IMR-90 (cell line): Measurements from ENCODE around the gene GALNT13. TPM values are rescaled to one million over a fixed set of nuclear protein-coding genes. Genes with fewer than 3 reads are reported as not detected.

Source experiments
- ATAC-seq: fragments of 200-7000 bp; cut with Tn5 transposase; 2 replicates; pipeline ENCODE4 v1.9.1; 2020; ENCODE audit warnings: low read depth, mild to moderate bottlenecking, moderate library complexity
- BruUV-seq: library from RNA; stranded (reverse); fragments of 400-500 nt; replicated peaks from 2 replicates; lab custom pipeline; 2021; lab: Mats Ljungman, UMichigan
- CTCF ChIA-PET: fragments of 300-600 bp; formaldehyde crosslinking; extraction: SDS; loops from one replicate; lab custom pipeline; 2021; ENCODE audit warnings: antibody characterized with exemption; lab: Yijun Ruan, JAX
- POLR2A ChIA-PET: fragments of 300-600 bp; sonication (Branson Sonifier 250); formaldehyde crosslinking; loops from one replicate; lab custom pipeline; 2022; ENCODE audit warnings: antibody characterized with exemption; ENCODE audit not compliant: unreplicated experiment; lab: Charles Lee
- DNase-seq: peaks from one replicate; pipeline ENCODE4 v3.0.0; 2013
- H2AFZ ChIP-seq: replicated peaks from 2 replicates; pipeline ENCODE3; 2013; ENCODE audit warnings: low read length, mild to moderate bottlenecking; ENCODE audit not compliant: poor library complexity
- H2AK5ac ChIP-seq: 2 replicates; pipeline ENCODE4 v1.6.1; 2013; ENCODE audit warnings: low read depth, low read length, inconsistent platforms
- H2AK9ac ChIP-seq: replicated peaks from 2 replicates; pipeline ENCODE3; 2013; ENCODE audit warnings: mild to moderate bottlenecking, low read depth, low read length, moderate library complexity; ENCODE audit not compliant: poor library complexity
- H2BK120ac ChIP-seq: 2 replicates; pipeline ENCODE4 v1.6.1; 2013; ENCODE audit warnings: low read depth, low read length, inconsistent platforms
- H2BK15ac ChIP-seq: 3 replicates; pipeline ENCODE4 v1.6.1; 2013; ENCODE audit warnings: low read depth, low read length, inconsistent platforms
- H2BK20ac ChIP-seq: 2 replicates; pipeline ENCODE4 v1.6.1; 2013; ENCODE audit warnings: low read depth, mild to moderate bottlenecking, inconsistent platforms, low read length, moderate library complexity
- H2BK5ac ChIP-seq: 2 replicates; pipeline ENCODE4 v1.6.1; 2013; ENCODE audit warnings: mild to moderate bottlenecking, low read depth, low read length, inconsistent platforms; ENCODE audit not compliant: poor library complexity, severe bottlenecking
- H3K14ac ChIP-seq: replicated peaks from 2 replicates; pipeline ENCODE4 v1.6.1; 2013; ENCODE audit warnings: low read depth, low read length, inconsistent platforms
- H3K18ac ChIP-seq: 2 replicates; pipeline ENCODE4 v1.6.1; 2013; ENCODE audit warnings: low read depth, low read length, control low read depth
- H3K23ac ChIP-seq: 2 replicates; pipeline ENCODE4 v1.6.1; 2013; ENCODE audit warnings: low read depth, low read length, inconsistent platforms
- H3K27ac ChIP-seq: 2 replicates; pipeline ENCODE4 v1.5.1; 2013; ENCODE audit warnings: mild to moderate bottlenecking, control low read depth, low read length; ENCODE audit not compliant: insufficient read depth
- H3K27me3 ChIP-seq: 2 replicates; pipeline ENCODE4 v1.6.1; 2013; ENCODE audit warnings: low read length; ENCODE audit not compliant: control insufficient read depth, insufficient read depth
- H3K36me3 ChIP-seq: 2 replicates; pipeline ENCODE4 v1.6.1; 2013; ENCODE audit warnings: low read length, mixed read lengths; ENCODE audit not compliant: control insufficient read depth, insufficient read depth
- H3K4ac ChIP-seq: 2 replicates; pipeline ENCODE4 v1.6.1; 2013; ENCODE audit warnings: low read depth, low read length, inconsistent platforms
- H3K4me1 ChIP-seq: 2 replicates; pipeline ENCODE4 v1.6.1; 2013; ENCODE audit warnings: low read length, mixed read lengths; ENCODE audit not compliant: control insufficient read depth, insufficient read depth
- H3K4me2 ChIP-seq: 2 replicates; pipeline ENCODE4 v1.6.1; 2013; ENCODE audit warnings: low read depth, mild to moderate bottlenecking, control low read depth, low read length, moderate library complexity
- H3K4me3 ChIP-seq: 2 replicates; pipeline ENCODE4 v1.5.1; 2013; ENCODE audit warnings: low read depth, mild to moderate bottlenecking, control low read depth, low read length, moderate library complexity; ENCODE audit not compliant: insufficient read depth
- H3K56ac ChIP-seq: 2 replicates; pipeline ENCODE4 v1.6.1; 2013; ENCODE audit warnings: low read length, inconsistent platforms; ENCODE audit not compliant: insufficient read depth; ENCODE audit errors: extremely low read depth
- H3K79me1 ChIP-seq, 2 experiments: 2 replicates each; pipeline ENCODE4 v1.6.1; 2013; ENCODE audit warnings: low read length in 2 of 2, inconsistent platforms in 1 of 2, low read depth in 1 of 2
- H3K9ac ChIP-seq: 2 replicates; pipeline ENCODE4 v1.6.1; 2013; ENCODE audit warnings: low read depth, low read length, control low read depth
- H3K9me1 ChIP-seq: 2 replicates; pipeline ENCODE4 v1.6.1; 2013; ENCODE audit warnings: low read length, inconsistent platforms; ENCODE audit not compliant: insufficient read depth
- H3K9me3 ChIP-seq: 2 replicates; pipeline ENCODE4 v1.6.1; 2013; ENCODE audit warnings: low read length; ENCODE audit not compliant: control insufficient read depth, insufficient read depth
- H4K20me1 ChIP-seq: 2 replicates; pipeline ENCODE4 v1.6.1; 2013; ENCODE audit warnings: low read length, inconsistent platforms; ENCODE audit not compliant: insufficient read depth
- H4K5ac ChIP-seq: 2 replicates; pipeline ENCODE4 v1.6.1; 2013; ENCODE audit warnings: mild to moderate bottlenecking, low read depth, low read length, control low read depth
- H4K8ac ChIP-seq, 2 experiments: 2 replicates each; pipeline ENCODE4 v1.6.1; 2013; ENCODE audit warnings: low read depth in 2 of 2, low read length in 2 of 2, control low read depth in 1 of 2, inconsistent platforms in 1 of 2
- H4K91ac ChIP-seq: 2 replicates; pipeline ENCODE4 v1.6.1; 2013; ENCODE audit warnings: low read depth, low read length, inconsistent platforms; ENCODE audit not compliant: insufficient read depth
- BHLHE40 ChIP-seq: fragments of 150-350 bp; IDR thresholded peaks from 2 replicates; pipeline ENCODE4 v1.6.1; 2016; ENCODE audit warnings: mild to moderate bottlenecking, low read depth, low read length
- CEBPB ChIP-seq: IDR thresholded peaks from 2 replicates; pipeline ENCODE4 v1.6.1; 2012; ENCODE audit warnings: low read depth, low read length, improper control_type of control experiment
- CHD1 ChIP-seq: IDR thresholded peaks from 2 replicates; pipeline ENCODE4 v1.6.1; 2012; ENCODE audit warnings: low read depth, low read length, improper control_type of control experiment
- CTCF ChIP-seq: conservative IDR thresholded peaks from 2 replicates; pipeline ENCODE4 v1.5.1; 2012; ENCODE audit warnings: mild to moderate bottlenecking, low read depth, low read length, improper control_type of control experiment
- ELK1 ChIP-seq: fragments of 150-350 bp; IDR thresholded peaks from 2 replicates; pipeline ENCODE4 v1.6.1; 2016; ENCODE audit warnings: low read depth, mild to moderate bottlenecking, low read length, moderate library complexity, borderline replicate concordance
- FOS ChIP-seq: fragments of 150-350 bp; IDR thresholded peaks from 2 replicates; pipeline ENCODE4 v1.6.1; 2016; ENCODE audit warnings: low read depth, low read length
- MAFK ChIP-seq: IDR thresholded peaks from 2 replicates; pipeline ENCODE4 v1.6.1; 2012; ENCODE audit warnings: low read depth, low read length, improper control_type of control experiment
- MAZ ChIP-seq: IDR thresholded peaks from 2 replicates; pipeline ENCODE4 v1.6.1; 2012; ENCODE audit warnings: low read depth, mild to moderate bottlenecking, low read length, improper control_type of control experiment, moderate library complexity, borderline replicate concordance
- MXI1 ChIP-seq: IDR thresholded peaks from 2 replicates; pipeline ENCODE4 v1.6.1; 2012; ENCODE audit warnings: low read depth, mild to moderate bottlenecking, low read length, moderate library complexity, borderline replicate concordance
- NFE2L2 ChIP-seq: fragments of 150-350 bp; IDR thresholded peaks from 2 replicates; pipeline ENCODE4 v1.6.1; 2016; ENCODE audit warnings: low read depth, mild to moderate bottlenecking, low read length
- POLR2A ChIP-seq: IDR thresholded peaks from 2 replicates; pipeline ENCODE4 v1.6.1; 2012; ENCODE audit warnings: mild to moderate bottlenecking, low read depth, low read length
- RAD21 ChIP-seq: IDR thresholded peaks from 2 replicates; pipeline ENCODE4 v1.6.1; 2012; ENCODE audit warnings: low read length, improper control_type of control experiment
- RCOR1 ChIP-seq: IDR thresholded peaks from 2 replicates; pipeline ENCODE4 v1.6.1; 2012; ENCODE audit warnings: mild to moderate bottlenecking, low read length, improper control_type of control experiment; ENCODE audit not compliant: insufficient replicate concordance
- RFX5 ChIP-seq: IDR thresholded peaks from 2 replicates; pipeline ENCODE4 v1.8.0; 2012; ENCODE audit warnings: low read depth, mild to moderate bottlenecking, low read length, moderate library complexity
- SMC3 ChIP-seq: fragments of 150-350 bp; IDR thresholded peaks from 2 replicates; pipeline ENCODE4 v1.6.1; 2016; ENCODE audit warnings: low read depth, mild to moderate bottlenecking, antibody characterized with exemption, low read length, moderate library complexity
- USF2 ChIP-seq: fragments of 150-350 bp; IDR thresholded peaks from 2 replicates; pipeline ENCODE4 v1.6.1; 2017; ENCODE audit warnings: mild to moderate bottlenecking, antibody characterized with exemption, low read length, low read depth
- dilution Hi-C: fragments of 300-500 bp; cut with HindIII; formaldehyde crosslinking; loops from one replicate; pipeline ENCODE4 v1.14.3; 2018; ENCODE audit warnings: low sequenced_read_pairs; ENCODE audit not compliant: unreplicated experiment
- in situ Hi-C: fragments of 300-500 bp; cut with MboI; formaldehyde crosslinking; loops from 3 replicates; pipeline ENCODE4 v1.14.3; 2019; ENCODE audit warnings: low sequenced_read_pairs, inconsistent platforms, mixed read lengths
- intact Hi-C: fragments of 100-400 bp; cut with micrococcal nuclease; formaldehyde crosslinking; loops from 2 replicates; pipeline ENCODE4 v1.10.0; 2022
- polyA plus RNA-seq, 3 experiments: library from polyadenylated mRNA; depleted of rRNA; stranded (reverse); fragments of >200 nt; gene quantifications; 2 replicates each; pipeline ENCODE4 v1.2.3, GENCODE V29; 2012; ENCODE audit warnings: low replicate concordance in 1 of 3
- total RNA-seq: library from RNA; depleted of rRNA; stranded (reverse); fragments of >200 nt; gene quantifications from 2 replicates; pipeline ENCODE4 v1.2.3, GENCODE V29; 2012

Gene GALNT13
- total and polyA plus RNA-seq, 2 of the 4 experiments (the other 2 are of a cell fraction), result 0.03 TPM; not detected in 1

DNA sequence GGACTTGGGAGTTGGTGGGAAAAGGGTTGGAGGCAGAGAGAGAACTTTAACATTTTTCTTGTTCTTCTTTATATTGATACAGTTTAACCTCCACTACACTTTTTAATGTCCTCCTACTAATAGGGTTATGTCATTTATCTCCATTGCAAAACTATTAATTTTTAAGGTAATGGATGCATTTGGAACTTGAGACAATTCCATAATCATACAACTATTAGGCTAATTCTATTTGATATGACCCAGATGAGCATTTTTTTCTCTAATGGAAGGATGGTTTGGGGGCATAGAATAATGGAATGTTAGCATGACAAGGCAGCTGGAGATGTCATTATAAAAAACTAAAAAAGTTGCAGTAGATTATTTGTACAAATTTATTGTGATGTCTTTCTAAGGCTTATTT lies 587.6 kb downstream of the GALNT13 start:
- DNase-seq, result no peak
- Histone ChIP-seq H2BK20ac (no peak overlapping the region), H3K14ac (no peak overlapping the region), H4K91ac (no peak overlapping the region), H2AFZ (no peak overlapping the region), H3K79me1 (no peaks in the 10 kb centered on the region), H2BK5ac (no peak overlapping the region), H3K9me3 (peaks cover 2% of the 10 kb centered on the region; the same call in 1 of the 2 replicates), H3K4me1 (no peaks in the 10 kb centered on the region), H3K4me3 (no peak overlapping the region), H3K18ac (no peak overlapping the region), H4K5ac (no peak overlapping the region), H3K27ac (no peak overlapping the region), H2AK5ac (no peak overlapping the region), H2BK15ac (no peak overlapping the region), H3K9me1 (no peaks in the 10 kb centered on the region), H2BK120ac (no peak overlapping the region), H3K4ac (no peak overlapping the region), H3K27me3 (no peaks in the 10 kb centered on the region), H3K36me3 (no peaks in the 10 kb centered on the region), H4K20me1 (no peaks in the 10 kb centered on the region), H4K8ac (no peak overlapping the region), H3K56ac (no peak overlapping the region), H3K23ac (no peak overlapping the region), H3K4me2 (no peak overlapping the region), H3K9ac (no peak overlapping the region), H2AK9ac (no peak overlapping the region)
- ATAC-seq, result no peak
- in situ Hi-C loops (no loop called here), dilution Hi-C loops (no loop called here), intact Hi-C loops (no loop called here)
- ChIA-PET CTCF (no interaction called here), POLR2A (no interaction called here)
- no peak for TF ChIP-seq NFE2L2
- no peak for TF ChIP-seq FOS
- TF ChIP-seq MXI1, result no peak
- no peak for TF ChIP-seq RAD21
- no peak for TF ChIP-seq CTCF
- no peak for TF ChIP-seq MAZ
- TF ChIP-seq BHLHE40, result no peak
- no peak for TF ChIP-seq USF2
- TF ChIP-seq ELK1, result no peak
- no peak for TF ChIP-seq RCOR1
- TF ChIP-seq POLR2A, result no peak
- TF ChIP-seq MAFK, result no peak
- TF ChIP-seq SMC3, result no peak
- TF ChIP-seq RFX5, result no peak
- no peak for TF ChIP-seq CHD1
- TF ChIP-seq CEBPB, result no peak
- no TSS peak for BruUV-seq
